Epithelial cell of prostate (primary cell): ENCODE results near the gene DGCR8.

Experiments used
- DNase-seq: peaks from one replicate; pipeline ENCODE4 v3.0.0-alpha.2; 2011; ENCODE audit warnings: low read depth, low spot score
- H3K27ac ChIP-seq: fragments of 450-650 bp; 2 replicates; pipeline ENCODE4 v1.5.1; 2017; ENCODE audit warnings: mild to moderate bottlenecking

DGCR8 gene

GRCh38 chr22:20089226-20089976 is 9.4 kb downstream of the DGCR8 start:
- H3K27ac ChIP-seq = no peak overlapping the region
- no peak for DNase-seq

- H3K27ac ChIP-seq = no peak overlapping the region
- no peak for DNase-seq
These were observed 10.1 kb downstream of the DGCR8 start for GRCh38 chr22:20089977-20090729.

- DNase-seq = no peak
- no peak overlapping the region for H3K27ac ChIP-seq
These were observed 10.7 kb downstream of the DGCR8 start for GRCh38 chr22:20090730-20091240.

- H3K27ac ChIP-seq = no peak overlapping the region
- no peak for DNase-seq
These were observed 11.8 kb downstream of the DGCR8 start for GRCh38 chr22:20091690-20092476.

- no peak overlapping the region for H3K27ac ChIP-seq
- no peak for DNase-seq
These were observed 12.4 kb downstream of the DGCR8 start for GRCh38 chr22:20092477-20092854.

- no peak overlapping the region for H3K27ac ChIP-seq
- no peak for DNase-seq
These were observed 13.6 kb downstream of the DGCR8 start for GRCh38 chr22:20093418-20094196.

- no peak overlapping the region for H3K27ac ChIP-seq
- DNase-seq = no peak
These were observed 14.3 kb downstream of the DGCR8 start for GRCh38 chr22:20094197-20094807.

GRCh38 chr22:20095521-20095920 is 15.5 kb downstream of the DGCR8 start:
- H3K27ac ChIP-seq = no peak overlapping the region
- no peak for DNase-seq

GRCh38 chr22:20096574-20097420 is 16.8 kb downstream of the DGCR8 start:
- no peak for DNase-seq
- H3K27ac ChIP-seq = no peak overlapping the region

GRCh38 chr22:20099099-20099711 is 19.2 kb downstream of the DGCR8 start:
- no peak for DNase-seq
- no peak overlapping the region for H3K27ac ChIP-seq

- no peak overlapping the region for H3K27ac ChIP-seq
- no peak for DNase-seq
These were observed 21.6 kb downstream of the DGCR8 start for GRCh38 chr22:20101638-20102037.

- DNase-seq = no peak
- H3K27ac ChIP-seq = no peak overlapping the region
These were observed 22.3 kb downstream of the DGCR8 start for GRCh38 chr22:20102203-20102780.

- H3K27ac ChIP-seq = no peak overlapping the region
These were observed 25.6 kb downstream of the DGCR8 start for GRCh38 chr22:20105456-20106204.

GRCh38 chr22:20106205-20106848 is 26.3 kb downstream of the DGCR8 start:
- no peak for DNase-seq
- H3K27ac ChIP-seq = no peak overlapping the region

More at GRCh38 chr22:20105456-20106204, 25.6 kb downstream of the DGCR8 start:
- DNase-seq = no peak

- no peak overlapping the region for H3K27ac ChIP-seq
- no peak for DNase-seq
These were observed 26.8 kb downstream of the DGCR8 start for GRCh38 chr22:20106849-20107237.

GRCh38 chr22:20107471-20107901 is 27.4 kb downstream of the DGCR8 start:
- DNase-seq = no peak
- H3K27ac ChIP-seq = no peak overlapping the region
